Mesenchymal stem cell (in vitro differentiated cells and primary cell): Measurements from ENCODE around the gene SPINK8.

Experiments
- DNase-seq: peaks from one replicate; pipeline ENCODE4 v3.0.0-alpha.2; 2013
- H2AFZ ChIP-seq: one replicate; pipeline ENCODE4 v1.6.1; 2013; ENCODE audit warnings: low read depth, mild to moderate bottlenecking, control low read depth, inconsistent platforms, low read length, moderate library complexity
- H2AK5ac ChIP-seq: 2 replicates; pipeline ENCODE4 v1.6.1; 2013; ENCODE audit warnings: low read length, moderate library complexity, mild to moderate bottlenecking, inconsistent platforms; ENCODE audit not compliant: severe bottlenecking
- H2BK120ac ChIP-seq: one replicate; pipeline ENCODE4 v1.6.1; 2013; ENCODE audit warnings: low read depth, mild to moderate bottlenecking, inconsistent platforms, low read length, moderate library complexity
- H2BK12ac ChIP-seq, 2 experiments: one replicate each; pipeline ENCODE4 v1.6.1; 2013; ENCODE audit warnings: inconsistent platforms in 2 of 2, low read length in 2 of 2, mild to moderate bottlenecking in 2 of 2, moderate library complexity in 2 of 2, control low read depth in 1 of 2
- H2BK15ac ChIP-seq: one replicate; pipeline ENCODE4 v1.6.1; 2013; ENCODE audit warnings: mild to moderate bottlenecking, low read depth, inconsistent platforms; ENCODE audit not compliant: poor library complexity, severe bottlenecking
- H2BK5ac ChIP-seq: 2 replicates; pipeline ENCODE4 v1.6.1; 2013; ENCODE audit warnings: low read depth, mild to moderate bottlenecking, low read length, control low read depth, inconsistent platforms; ENCODE audit not compliant: poor library complexity, severe bottlenecking
- H3K14ac ChIP-seq, 2 experiments: one replicate each; pipeline ENCODE4 v1.6.1; 2013; ENCODE audit warnings: inconsistent platforms in 2 of 2, low read length in 2 of 2, control low read depth in 1 of 2, mild to moderate bottlenecking in 1 of 2, moderate library complexity in 1 of 2
- H3K18ac ChIP-seq, 2 experiments: one replicate each; pipeline ENCODE4 v1.6.1; 2013; ENCODE audit warnings: inconsistent platforms in 2 of 2, low read length in 2 of 2, control low read depth in 1 of 2, low read depth in 1 of 2, mild to moderate bottlenecking in 1 of 2
- H3K23ac ChIP-seq, 2 experiments: one replicate each; pipeline ENCODE4 v1.6.1; 2013; ENCODE audit warnings: inconsistent platforms in 2 of 2, low read length in 2 of 2, mild to moderate bottlenecking in 2 of 2, moderate library complexity in 2 of 2, control low read depth in 1 of 2
- H3K27ac ChIP-seq: 2 replicates; pipeline ENCODE4 v1.5.1; 2013; ENCODE audit warnings: mild to moderate bottlenecking, moderate library complexity, low read length, control low read depth, inconsistent platforms; ENCODE audit not compliant: poor library complexity, severe bottlenecking
- H3K27me3 ChIP-seq, 2 experiments: 2 replicates each; pipeline versions ENCODE4 v1.6.1 to v1.7.0; 2013; ENCODE audit warnings: low read length in 2 of 2, mild to moderate bottlenecking in 2 of 2, moderate library complexity in 2 of 2, control low read depth in 1 of 2, inconsistent platforms in 1 of 2; ENCODE audit not compliant: control insufficient read depth in 1 of 2, insufficient read depth in 1 of 2
- H3K36me3 ChIP-seq, 2 experiments: 2 replicates each; pipeline versions ENCODE4 v1.6.1 to v1.7.0; 2013; ENCODE audit warnings: low read length in 2 of 2, control low read depth in 1 of 2, inconsistent platforms in 1 of 2, low read depth in 1 of 2, mild to moderate bottlenecking in 1 of 2; ENCODE audit not compliant: insufficient read depth in 2 of 2, control insufficient read depth in 1 of 2
- H3K4ac ChIP-seq, 2 experiments: one replicate each; pipeline ENCODE4 v1.6.1; 2013; ENCODE audit warnings: inconsistent platforms in 2 of 2, low read length in 2 of 2, mild to moderate bottlenecking in 2 of 2, moderate library complexity in 2 of 2, control low read depth in 1 of 2, low read depth in 1 of 2
- H3K4me1 ChIP-seq: 2 replicates; pipeline ENCODE4 v1.6.1; 2013; ENCODE audit warnings: low read depth, low read length, control low read depth; ENCODE audit not compliant: control insufficient read depth, insufficient read depth
- H3K4me2 ChIP-seq: 2 replicates; pipeline ENCODE4 v1.6.1; 2013; ENCODE audit warnings: low read length, mild to moderate bottlenecking, inconsistent platforms; ENCODE audit not compliant: poor library complexity, severe bottlenecking
- H3K4me3 ChIP-seq, 2 experiments: 2 replicates each; pipeline versions ENCODE4 v1.5.1 to v1.7.0; 2013; ENCODE audit warnings: low read length in 2 of 2, mild to moderate bottlenecking in 2 of 2, control low read depth in 1 of 2, low read depth in 1 of 2; ENCODE audit not compliant: insufficient read depth in 1 of 2
- H3K79me1 ChIP-seq: replicated peaks from 2 replicates; pipeline ENCODE4 v1.6.1; 2013; ENCODE audit warnings: mild to moderate bottlenecking, control low read depth, low read length, inconsistent platforms; ENCODE audit not compliant: poor library complexity, severe bottlenecking
- H3K9ac ChIP-seq: 2 replicates; pipeline ENCODE4 v1.7.0; 2013; ENCODE audit warnings: mild to moderate bottlenecking, low read length, moderate library complexity
- H3K9me3 ChIP-seq: 2 replicates; pipeline ENCODE4 v1.7.0; 2013; ENCODE audit warnings: mild to moderate bottlenecking, low read length; ENCODE audit not compliant: control insufficient read depth
- H4K8ac ChIP-seq: one replicate; pipeline ENCODE4 v1.6.1; 2013; ENCODE audit warnings: inconsistent platforms, mild to moderate bottlenecking, low read length, moderate library complexity
- H4K91ac ChIP-seq: one replicate; pipeline ENCODE4 v1.6.1; 2013; ENCODE audit warnings: mild to moderate bottlenecking, low read length, inconsistent platforms
- WGBS: methylation state at CpG from one replicate; pipeline ENCODE4 v1.1.7; 2013; ENCODE audit warnings: mixed read lengths; 5-methylcytosine and 5-hydroxymethylcytosine counted together

Gene SPINK8

GRCh38 chr3:48306860-48307530 is 26.5 kb downstream of the SPINK8 start:
- no peak overlapping the region for H2BK12ac ChIP-seq
- DNase-seq, result no peak
- no peak overlapping the region for H3K4me3 ChIP-seq
- no peaks in the 10 kb centered on the region for H3K4me1 ChIP-seq
- no peak overlapping the region for H4K91ac ChIP-seq
- H3K9me3 ChIP-seq, result peaks cover 9% of the 10 kb centered on the region
- H2BK15ac ChIP-seq, result no peak overlapping the region
- H3K14ac ChIP-seq, result no peak overlapping the region
- H3K23ac ChIP-seq, result no peak overlapping the region
- no peak overlapping the region for H2AK5ac ChIP-seq
- H3K18ac ChIP-seq, result no peak overlapping the region
- H3K4me2 ChIP-seq, result no peak overlapping the region
- H3K36me3 ChIP-seq, result no peaks in the 10 kb centered on the region
- H2BK5ac ChIP-seq, result no peak overlapping the region
- H4K8ac ChIP-seq, result no peak overlapping the region
- H3K27ac ChIP-seq, result no peak overlapping the region
- H3K4ac ChIP-seq, result no peak overlapping the region
- no peaks in the 10 kb centered on the region for H3K79me1 ChIP-seq
- H2AFZ ChIP-seq, result no peak overlapping the region
- 79% methylated on average over 4 of the region's 4 CpGs for WGBS
- H3K9ac ChIP-seq, result no peak overlapping the region
- H3K27me3 ChIP-seq, result peaks cover 9 to 17% of the 10 kb centered on the region in 2 experiments
- H2BK120ac ChIP-seq, result no peak overlapping the region

- H3K18ac ChIP-seq, result no peak overlapping the region
- H4K91ac ChIP-seq, result no peak overlapping the region
- H3K9me3 ChIP-seq, result peaks cover 9% of the 10 kb centered on the region
- H3K36me3 ChIP-seq, result no peaks in the 10 kb centered on the region
- no peaks in the 10 kb centered on the region for H3K4me1 ChIP-seq
- no peak overlapping the region for H4K8ac ChIP-seq
- no peak overlapping the region for H3K27ac ChIP-seq
- no peak overlapping the region for H3K23ac ChIP-seq
- H2BK5ac ChIP-seq, result no peak overlapping the region
- H3K14ac ChIP-seq, result no peak overlapping the region
- DNase-seq, result no peak
- no peak overlapping the region for H3K4me3 ChIP-seq
- H3K9ac ChIP-seq, result no peak overlapping the region
- no peak overlapping the region for H3K4ac ChIP-seq
- H3K27me3 ChIP-seq, result peaks cover 9 to 17% of the 10 kb centered on the region in 2 experiments
- no peak overlapping the region for H2AK5ac ChIP-seq
- no peaks in the 10 kb centered on the region for H3K79me1 ChIP-seq
- WGBS, result 69% methylated on average over 2 of the region's 2 CpGs
- no peak overlapping the region for H2BK120ac ChIP-seq
- H2AFZ ChIP-seq, result no peak overlapping the region
- H3K4me2 ChIP-seq, result no peak overlapping the region
- no peak overlapping the region for H2BK15ac ChIP-seq
- no peak overlapping the region for H2BK12ac ChIP-seq
These were observed 27.2 kb downstream of the SPINK8 start for GRCh38 chr3:48306290-48306689.

- H3K14ac ChIP-seq, result no peak overlapping the region
- 75% methylated on average over 1 of the region's 2 CpGs for WGBS
These were observed 28.1 kb downstream of the SPINK8 start for GRCh38 chr3:48305396-48305795.

GRCh38 chr3:48303021-48303420 is 30.4 kb downstream of the SPINK8 start:
- 100% methylated on average over 2 of the region's 2 CpGs for WGBS

More at GRCh38 chr3:48305396-48305795, 28.1 kb downstream of the SPINK8 start:
- H3K4ac ChIP-seq, result no peak overlapping the region
- no peak overlapping the region for H2BK15ac ChIP-seq
- H2AFZ ChIP-seq, result no peak overlapping the region
- no peak overlapping the region for H3K4me3 ChIP-seq
- no peaks in the 10 kb centered on the region for H3K36me3 ChIP-seq
- peaks cover under 1% of the 10 kb centered on the region for H3K4me1 ChIP-seq
- no peak for DNase-seq
- H2BK5ac ChIP-seq, result no peak overlapping the region
- no peak overlapping the region for H3K4me2 ChIP-seq
- H2BK120ac ChIP-seq, result no peak overlapping the region
- H2BK12ac ChIP-seq, result no peak overlapping the region
- peaks cover 9% of the 10 kb centered on the region for H3K9me3 ChIP-seq
- H3K18ac ChIP-seq, result no peak overlapping the region
- H3K27me3 ChIP-seq, result peaks cover 9 to 17% of the 10 kb centered on the region in 2 experiments
- peaks cover 1% of the 10 kb centered on the region for H3K79me1 ChIP-seq
- no peak overlapping the region for H3K27ac ChIP-seq
- no peak overlapping the region for H3K23ac ChIP-seq
- no peak overlapping the region for H3K9ac ChIP-seq
- H4K8ac ChIP-seq, result no peak overlapping the region
- no peak overlapping the region for H2AK5ac ChIP-seq
- H4K91ac ChIP-seq, result no peak overlapping the region

More at GRCh38 chr3:48303021-48303420, 30.4 kb downstream of the SPINK8 start:
- Histone ChIP-seq H3K4ac (no peak overlapping the region), H3K14ac (no peak overlapping the region), H3K27ac (no peak overlapping the region), H3K4me2 (no peak overlapping the region), H3K23ac (no peak overlapping the region), H3K36me3 (peaks cover 4 to 6% of the 10 kb centered on the region in 2 experiments), H2BK5ac (no peak overlapping the region), H3K9me3 (peaks cover 9% of the 10 kb centered on the region), H4K8ac (no peak overlapping the region), H2BK120ac (no peak overlapping the region), H4K91ac (no peak overlapping the region), H2AFZ (no peak overlapping the region), H3K18ac (no peak overlapping the region), H3K4me3 (no peak overlapping the region), H2BK12ac (no peak overlapping the region), H3K4me1 (peaks cover 3% of the 10 kb centered on the region), H3K9ac (no peak overlapping the region), H3K27me3 (peaks cover 5 to 13% of the 10 kb centered on the region in 2 experiments), H3K79me1 (peaks cover 17% of the 10 kb centered on the region), H2BK15ac (no peak overlapping the region), H2AK5ac (no peak overlapping the region)
- no peak for DNase-seq
